Fibroblast of the aortic adventitia (primary cell): ENCODE measurements around the gene INPP4A. TPM values are rescaled to one million over a fixed set of nuclear protein-coding genes. Genes with fewer than 3 reads are reported as not detected.
A peak's percentile ranks its signal among the peaks of the same experiment; 100 is the strongest.

ENCODE experiments used
- DNase-seq: peaks from one replicate; pipeline ENCODE4 v3.0.0-alpha.2; 2010; ENCODE audit warnings: low read depth
- H3K4me3 ChIP-seq: 2 replicates; pipeline ENCODE4 v1.5.1; 2011; ENCODE audit warnings: low read depth, mild to moderate bottlenecking, control low read depth, low read length, moderate library complexity
- CTCF ChIP-seq: IDR thresholded peaks from 2 replicates; pipeline ENCODE4 v1.5.1; 2011; ENCODE audit warnings: mild to moderate bottlenecking, low read length, control low read depth, inconsistent platforms; ENCODE audit not compliant: insufficient read depth
- total RNA-seq: library from RNA; depleted of rRNA; stranded (reverse); fragments of >200 nt; gene quantifications from 2 replicates; pipeline ENCODE4 v1.2.3, GENCODE V29; 2012; ENCODE audit warnings: low replicate concordance

The INPP4A gene
- total RNA-seq, 1 donor = 16.2 TPM

- TF ChIP-seq CTCF = no peak
- H3K4me3 ChIP-seq = no peak overlapping the region
- DNase-seq = no peak
These were observed 42.6 kb downstream of the INPP4A start for GRCh38 chr2:98487101-98487805.

- H3K4me3 ChIP-seq = no peak overlapping the region
- TF ChIP-seq CTCF = peak; percentile 53
- no peak for DNase-seq
These were observed 43.1 kb downstream of the INPP4A start for GRCh38 chr2:98487806-98488189.

GRCh38 chr2:98488252-98488651 lies 43.6 kb downstream of the INPP4A start:
- DNase-seq = no peak
- no peak overlapping the region for H3K4me3 ChIP-seq
- TF ChIP-seq CTCF = no peak

GRCh38 chr2:98489486-98489885 lies 44.8 kb downstream of the INPP4A start:
- no peak for TF ChIP-seq CTCF
- DNase-seq = no peak
- no peak overlapping the region for H3K4me3 ChIP-seq

GRCh38 chr2:98489971-98490962 lies 45.6 kb downstream of the INPP4A start:
- DNase-seq = no peak

GRCh38 chr2:98492441-98492840 lies 47.8 kb downstream of the INPP4A start:
- no peak for TF ChIP-seq CTCF
- H3K4me3 ChIP-seq = no peak overlapping the region

More at GRCh38 chr2:98489971-98490962, 45.6 kb downstream of the INPP4A start:
- H3K4me3 ChIP-seq = no peak overlapping the region
- no peak for TF ChIP-seq CTCF

More at GRCh38 chr2:98492441-98492840, 47.8 kb downstream of the INPP4A start:
- no peak for DNase-seq
